Stimulated activated naive CD8-positive, alpha-beta T cell treated with anti-CD3 and anti-CD28 coated beads, Interleukin-15, amount 100 ng/mL, for 72 hours (primary cell): ENCODE measurements around the gene BATF3.
"Not testable (repeated sequence)": the region's sequence is repeated elsewhere in the genome, so short reads cannot be mapped to it uniquely, and the experiment has no call there.

ENCODE experiments used
- ATAC-seq: fragments of 150-1000 bp; cut with Tn5 transposase; 2 replicates; pipeline ENCODE4 v1.10.0; 2021; ENCODE audit warnings: mild to moderate bottlenecking, moderate library complexity
- DNase-seq, 2 donors: peaks; one replicate each; pipeline ENCODE4 v3.0.0; 2021 to 2022
- H3K27ac Mint-ChIP-seq, 2 donors: one replicate each; pipeline ENCODE4 v1.8.0; 2022; ENCODE audit warnings: mild to moderate bottlenecking in 2 of 2, mixed read lengths in 2 of 2, moderate library complexity in 2 of 2
- H3K27me3 Mint-ChIP-seq: one replicate; pipeline ENCODE4 v1.8.0; 2022; ENCODE audit warnings: mixed read lengths
- H3K4me1 Mint-ChIP-seq: one replicate; pipeline ENCODE4 v1.8.0; 2022; ENCODE audit warnings: mild to moderate bottlenecking, mixed read lengths
- H3K4me3 Mint-ChIP-seq, 2 donors: one replicate each; pipeline ENCODE4 v1.8.0; 2022; ENCODE audit warnings: mild to moderate bottlenecking in 2 of 2, mixed read lengths in 2 of 2, moderate library complexity in 1 of 2
- H3K9me3 Mint-ChIP-seq, 2 donors: one replicate each; pipeline ENCODE4 v1.8.0; 2022; ENCODE audit warnings: mixed read lengths in 2 of 2

The BATF3 gene

GRCh38 chr1:212664409-212665199 lies 35.0 kb downstream of the BATF3 start:
- Mint-ChIP-seq H3K27ac (no peak overlapping the region), H3K27me3 (peaks cover 34% of the 10 kb centered on the region), H3K4me3 (peak overlapping the region in 1 of 2 donors; percentile 80), H3K4me1 (peaks cover 28% of the 10 kb centered on the region), H3K9me3 (no peaks in the 10 kb centered on the region)
- DNase-seq (no peak), ATAC-seq (no peak)

- DNase-seq, H3K4me3 Mint-ChIP-seq, H3K27ac Mint-ChIP-seq, H3K4me1 Mint-ChIP-seq, ATAC-seq, H3K9me3 Mint-ChIP-seq: not testable (repeated sequence)
- H3K27me3 Mint-ChIP-seq: peaks cover 72% of the 10 kb centered on the region
Observed at GRCh38 chr1:212658250-212658649, 41.4 kb downstream of the BATF3 start.

GRCh38 chr1:212656730-212657129 lies 42.9 kb downstream of the BATF3 start:
- H3K4me3 Mint-ChIP-seq: no peak overlapping the region
- no peaks in the 10 kb centered on the region for H3K4me1 Mint-ChIP-seq
- ATAC-seq (no peak), DNase-seq (no peak)
- H3K27me3 Mint-ChIP-seq: peaks cover 63% of the 10 kb centered on the region
- no peak overlapping the region for H3K27ac Mint-ChIP-seq
- no peaks in the 10 kb centered on the region for H3K9me3 Mint-ChIP-seq

- DNase-seq: no peak
- H3K4me3 Mint-ChIP-seq: no peak overlapping the region
- H3K27ac Mint-ChIP-seq: no peak overlapping the region
- ATAC-seq: no peak
- H3K9me3 Mint-ChIP-seq: no peaks in the 10 kb centered on the region
- peaks cover 58% of the 10 kb centered on the region for H3K27me3 Mint-ChIP-seq
- no peaks in the 10 kb centered on the region for H3K4me1 Mint-ChIP-seq
Observed at GRCh38 chr1:212655668-212656440, 43.8 kb downstream of the BATF3 start.

GRCh38 chr1:212652609-212653008 lies 47.0 kb downstream of the BATF3 start:
- DNase-seq: no peak
- H3K4me3 Mint-ChIP-seq: no peak overlapping the region
- H3K27ac Mint-ChIP-seq: no peak overlapping the region
- no peak for ATAC-seq
- H3K9me3 Mint-ChIP-seq: no peaks in the 10 kb centered on the region
- H3K27me3 Mint-ChIP-seq: peaks cover 32% of the 10 kb centered on the region
- no peaks in the 10 kb centered on the region for H3K4me1 Mint-ChIP-seq

GRCh38 chr1:212651977-212652376 lies 47.7 kb downstream of the BATF3 start:
- Mint-ChIP-seq H3K4me1 (no peaks in the 10 kb centered on the region), H3K27me3 (peaks cover 25% of the 10 kb centered on the region), H3K9me3 (no peaks in the 10 kb centered on the region), H3K27ac (no peak overlapping the region), H3K4me3 (no peak overlapping the region)
- DNase-seq (no peak), ATAC-seq (no peak)

GRCh38 chr1:212651521-212651920 lies 48.1 kb downstream of the BATF3 start:
- ATAC-seq (no peak), DNase-seq (no peak)
- no peaks in the 10 kb centered on the region for H3K4me1 Mint-ChIP-seq
- H3K4me3 Mint-ChIP-seq: no peak overlapping the region
- H3K27me3 Mint-ChIP-seq: peaks cover 24% of the 10 kb centered on the region
- H3K27ac Mint-ChIP-seq: no peak overlapping the region
- H3K9me3 Mint-ChIP-seq: no peaks in the 10 kb centered on the region

GRCh38 chr1:212650228-212650627 lies 49.4 kb downstream of the BATF3 start:
- Mint-ChIP-seq H3K4me3 (no peak overlapping the region), H3K27ac (no peak overlapping the region), H3K27me3 (peaks cover 16% of the 10 kb centered on the region), H3K9me3 (no peaks in the 10 kb centered on the region), H3K4me1 (no peaks in the 10 kb centered on the region)
- ATAC-seq (no peak), DNase-seq (no peak)

GRCh38 chr1:212649020-212649419 lies 50.6 kb downstream of the BATF3 start:
- Mint-ChIP-seq H3K27me3 (peaks cover 4% of the 10 kb centered on the region), H3K9me3 (no peaks in the 10 kb centered on the region), H3K4me3 (no peak overlapping the region), H3K27ac (no peak overlapping the region), H3K4me1 (no peaks in the 10 kb centered on the region)
- ATAC-seq (no peak), DNase-seq (no peak)

GRCh38 chr1:212648431-212648830 lies 51.2 kb downstream of the BATF3 start:
- no peak overlapping the region for H3K27ac Mint-ChIP-seq

GRCh38 chr1:212647004-212647403 lies 52.6 kb downstream of the BATF3 start:
- H3K4me3 Mint-ChIP-seq: no peak overlapping the region
- no peaks in the 10 kb centered on the region for H3K9me3 Mint-ChIP-seq
- no peaks in the 10 kb centered on the region for H3K27me3 Mint-ChIP-seq

More at GRCh38 chr1:212648431-212648830, 51.2 kb downstream of the BATF3 start:
- no peak for DNase-seq
- Mint-ChIP-seq H3K4me1 (no peaks in the 10 kb centered on the region), H3K27me3 (no peaks in the 10 kb centered on the region), H3K4me3 (no peak overlapping the region), H3K9me3 (no peaks in the 10 kb centered on the region)
- no peak for ATAC-seq

GRCh38 chr1:212646588-212646987 lies 53.1 kb downstream of the BATF3 start:
- no peak for ATAC-seq
- Mint-ChIP-seq H3K27me3 (no peaks in the 10 kb centered on the region), H3K9me3 (no peaks in the 10 kb centered on the region), H3K4me1 (no peaks in the 10 kb centered on the region), H3K4me3 (no peak overlapping the region), H3K27ac (no peak overlapping the region)
- DNase-seq: no peak

More at GRCh38 chr1:212647004-212647403, 52.6 kb downstream of the BATF3 start:
- H3K27ac Mint-ChIP-seq: no peak overlapping the region
- H3K4me1 Mint-ChIP-seq: no peaks in the 10 kb centered on the region
- ATAC-seq (peak; percentile 31), DNase-seq (no peak)

- Mint-ChIP-seq H3K9me3 (peaks cover 0 to 2% of the 10 kb centered on the region in 2 donors), H3K27me3 (no peaks in the 10 kb centered on the region), H3K27ac (peak overlapping the region in 1 of 2 donors; percentile 82), H3K4me3 (no peak overlapping the region), H3K4me1 (no peaks in the 10 kb centered on the region)
- DNase-seq (no peak), ATAC-seq (no peak)
Observed at GRCh38 chr1:212645546-212646543, 53.8 kb downstream of the BATF3 start.

- Mint-ChIP-seq H3K4me3 (no peak overlapping the region), H3K27ac (no peak overlapping the region), H3K27me3 (no peaks in the 10 kb centered on the region), H3K9me3 (peaks cover 0 to 5% of the 10 kb centered on the region in 2 donors), H3K4me1 (no peaks in the 10 kb centered on the region)
- DNase-seq (no peak), ATAC-seq (no peak)
Observed at GRCh38 chr1:212644866-212645545, 54.6 kb downstream of the BATF3 start.

- no peak overlapping the region for H3K4me3 Mint-ChIP-seq
- no peak overlapping the region for H3K27ac Mint-ChIP-seq
- no peaks in the 10 kb centered on the region for H3K4me1 Mint-ChIP-seq
- no peak for DNase-seq
- H3K9me3 Mint-ChIP-seq: peaks cover 0 to 5% of the 10 kb centered on the region in 2 donors
- ATAC-seq: no peak
- no peaks in the 10 kb centered on the region for H3K27me3 Mint-ChIP-seq
Observed at GRCh38 chr1:212643877-212644276, 55.8 kb downstream of the BATF3 start.
